ENCODE data around the gene PSMD10.

GRCh38 chrX:108091878-108092291, 543 bp upstream of the PSMD10 start:
- TF ChIP-seq CTCF (IDR thresholded peaks at IDR 0.05; ENCODE audit: insufficient read depth, low read depth, low read length) (no peak), EZH2 (IDR thresholded peaks at IDR 0.05; ENCODE audit: insufficient read depth, low read length) (no peak)

All from astrocyte (in vitro differentiated cells and primary cell).